GM12872 (cell line): ENCODE results near the gene ALDH18A1.

Experiments
- CTCF ChIP-seq: IDR thresholded peaks from 3 replicates; pipeline ENCODE4 v1.5.1; 2011; ENCODE audit warnings: low read depth, mild to moderate bottlenecking, low read length, moderate library complexity; ENCODE audit not compliant: insufficient read depth

Gene ALDH18A1

GRCh38 chr10:95660283-95660682 is 3.8 kb upstream of the ALDH18A1 start:
- no peak for TF ChIP-seq CTCF

- no peak for TF ChIP-seq CTCF
Observed at GRCh38 chr10:95657250-95657649, 739 bp upstream of the ALDH18A1 start.

GRCh38 chr10:95655571-95656290 is 780 bp downstream of the ALDH18A1 start:
- TF ChIP-seq CTCF: no peak

- no peak for TF ChIP-seq CTCF
Observed at GRCh38 chr10:95653895-95654294, 2.6 kb downstream of the ALDH18A1 start.

- no peak for TF ChIP-seq CTCF
Observed at GRCh38 chr10:95651346-95652060, 5.0 kb downstream of the ALDH18A1 start.

- TF ChIP-seq CTCF: no peak
Observed at GRCh38 chr10:95650232-95650631, 6.3 kb downstream of the ALDH18A1 start.

GRCh38 chr10:95648138-95648537 is 8.4 kb downstream of the ALDH18A1 start:
- TF ChIP-seq CTCF: no peak
